Tibial nerve (tissue), 4 donors: ENCODE data around the gene LRRC40. TPM values are rescaled to one million over a fixed set of nuclear protein-coding genes. Genes with fewer than 3 reads are reported as not detected.

Experiments
- DNase-seq, 2 donors: peaks; one replicate each; pipeline ENCODE4 v3.0.0-alpha.2; 2019; ENCODE audit warnings: low spot score in 2 of 2
- H3K27ac ChIP-seq, 4 donors: fragments of 200-600 bp; sonication (generic) in 3 of 4; one replicate each; pipeline ENCODE4 v1.5.1; 2017 to 2019; ENCODE audit warnings: mild to moderate bottlenecking in 1 of 4
- H3K27me3 ChIP-seq, 2 donors: fragments of 200-600 bp; sonication (generic) in 1 of 2; one replicate each; pipeline versions ENCODE4 v1.5.1 to v1.6.0; 2017 to 2019
- H3K36me3 ChIP-seq, 3 donors: fragments of 200-600 bp; sonication (generic); one replicate each; pipeline ENCODE4 v1.5.1; 2018 to 2019
- H3K4me1 ChIP-seq, 4 donors: fragments of 200-600 bp; sonication (generic) in 3 of 4; one replicate each; pipeline ENCODE4 v1.5.1; 2017 to 2019
- H3K4me3 ChIP-seq, 4 donors: fragments of 200-600 bp; sonication (generic) in 3 of 4; one replicate each; pipeline ENCODE4 v1.5.1; 2017 to 2019; ENCODE audit warnings: mild to moderate bottlenecking in 1 of 4, moderate library complexity in 1 of 4
- H3K9me3 ChIP-seq, 4 donors: fragments of 200-600 bp; sonication (generic) in 3 of 4; one replicate each; pipeline ENCODE4 v1.5.1; 2017 to 2019
- EP300 ChIP-seq, 2 donors: sonication (generic); formaldehyde crosslinking; IDR thresholded peaks; one replicate each; pipeline ENCODE4 v1.6.1; 2017; ENCODE audit warnings: antibody characterized with exemption in 2 of 2, mild to moderate bottlenecking in 1 of 2
- POLR2A ChIP-seq, 2 donors: fragments of 450-650 bp; IDR thresholded peaks; one replicate each; pipeline ENCODE4 v1.6.1; 2017; ENCODE audit warnings: antibody characterized with exemption in 2 of 2, mild to moderate bottlenecking in 2 of 2, moderate library complexity in 2 of 2
- WGBS, 2 donors: methylation state at CpG; one replicate each; pipeline ENCODE4 v1.1.5; 2018; 5-methylcytosine and 5-hydroxymethylcytosine counted together
- total RNA-seq, 4 donors: library from RNA; depleted of rRNA; stranded (reverse); fragments of >200 nt; gene quantifications; one replicate each; pipeline ENCODE4 v1.1.0, GENCODE V29; 2016
- TF ChIP-seq, protein P1 (sequence below), 5 experiments: fragments of 200-600 bp in 3 of 5; fragments of 450-650 bp in 2 of 5; sonication (generic) in 3 of 5; IDR thresholded peaks; one replicate each; pipeline ENCODE4 v1.5.1; 2016 to 2019; ENCODE audit warnings: antibody characterized with exemption in 5 of 5, mild to moderate bottlenecking in 3 of 5, moderate library complexity in 2 of 5

The LRRC40 gene
- total RNA-seq, 4 donors from 2014 or later: 8.2 to 14.2 (median 10.2) TPM

DNA sequence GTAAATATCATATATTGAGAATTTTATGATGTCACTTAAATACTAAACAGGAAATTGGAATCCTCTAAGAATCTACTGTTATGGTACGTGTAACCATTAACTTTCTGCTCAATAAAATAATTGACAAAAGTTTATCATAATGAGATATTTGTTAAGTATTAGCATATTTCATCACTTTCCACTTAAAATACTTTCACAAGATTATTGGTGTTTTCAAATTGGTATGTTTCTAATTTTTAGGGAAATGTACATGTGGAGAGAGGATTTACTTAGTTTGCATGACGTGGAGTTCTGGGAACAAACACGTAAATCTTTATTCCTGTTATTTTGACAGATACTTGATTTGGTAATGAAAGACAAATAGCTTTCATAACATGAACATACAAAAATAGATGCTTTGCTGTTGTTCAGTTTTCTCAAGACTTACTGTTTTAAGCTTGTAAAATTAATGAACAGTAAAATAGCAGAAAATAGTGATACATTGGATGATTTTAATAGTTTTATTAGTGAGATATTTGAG, 17.4 kb upstream of the LRRC40 start:
- Histone ChIP-seq H3K9me3 (no peaks in the 10 kb centered on the region), H3K36me3 (peaks cover 0 to 16% (median 0%) of the 10 kb centered on the region in 3 donors), H3K27me3 (no peaks in the 10 kb centered on the region), H3K4me1 (peaks cover 6 to 61% (median 23%) of the 10 kb centered on the region in 4 donors), H3K27ac (peak overlapping the region in 3 of 4 donors; percentile 98 to 99 (median 99)), H3K4me3 (peak overlapping the region in 2 of 4 donors; percentile 90 to 93)
- DNase-seq: no peak
- TF ChIP-seq, protein P1, sequence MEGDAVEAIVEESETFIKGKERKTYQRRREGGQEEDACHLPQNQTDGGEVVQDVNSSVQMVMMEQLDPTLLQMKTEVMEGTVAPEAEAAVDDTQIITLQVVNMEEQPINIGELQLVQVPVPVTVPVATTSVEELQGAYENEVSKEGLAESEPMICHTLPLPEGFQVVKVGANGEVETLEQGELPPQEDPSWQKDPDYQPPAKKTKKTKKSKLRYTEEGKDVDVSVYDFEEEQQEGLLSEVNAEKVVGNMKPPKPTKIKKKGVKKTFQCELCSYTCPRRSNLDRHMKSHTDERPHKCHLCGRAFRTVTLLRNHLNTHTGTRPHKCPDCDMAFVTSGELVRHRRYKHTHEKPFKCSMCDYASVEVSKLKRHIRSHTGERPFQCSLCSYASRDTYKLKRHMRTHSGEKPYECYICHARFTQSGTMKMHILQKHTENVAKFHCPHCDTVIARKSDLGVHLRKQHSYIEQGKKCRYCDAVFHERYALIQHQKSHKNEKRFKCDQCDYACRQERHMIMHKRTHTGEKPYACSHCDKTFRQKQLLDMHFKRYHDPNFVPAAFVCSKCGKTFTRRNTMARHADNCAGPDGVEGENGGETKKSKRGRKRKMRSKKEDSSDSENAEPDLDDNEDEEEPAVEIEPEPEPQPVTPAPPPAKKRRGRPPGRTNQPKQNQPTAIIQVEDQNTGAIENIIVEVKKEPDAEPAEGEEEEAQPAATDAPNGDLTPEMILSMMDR (IDR thresholded peaks at IDR 0.05): no peak
- TF ChIP-seq EP300 (IDR thresholded peaks at IDR 0.05) (no peak), POLR2A (IDR thresholded peaks at IDR 0.05) (no peak)
- WGBS, 2 donors: 19 to 23% methylated on average over 3 of the region's 3 CpGs

DNA sequence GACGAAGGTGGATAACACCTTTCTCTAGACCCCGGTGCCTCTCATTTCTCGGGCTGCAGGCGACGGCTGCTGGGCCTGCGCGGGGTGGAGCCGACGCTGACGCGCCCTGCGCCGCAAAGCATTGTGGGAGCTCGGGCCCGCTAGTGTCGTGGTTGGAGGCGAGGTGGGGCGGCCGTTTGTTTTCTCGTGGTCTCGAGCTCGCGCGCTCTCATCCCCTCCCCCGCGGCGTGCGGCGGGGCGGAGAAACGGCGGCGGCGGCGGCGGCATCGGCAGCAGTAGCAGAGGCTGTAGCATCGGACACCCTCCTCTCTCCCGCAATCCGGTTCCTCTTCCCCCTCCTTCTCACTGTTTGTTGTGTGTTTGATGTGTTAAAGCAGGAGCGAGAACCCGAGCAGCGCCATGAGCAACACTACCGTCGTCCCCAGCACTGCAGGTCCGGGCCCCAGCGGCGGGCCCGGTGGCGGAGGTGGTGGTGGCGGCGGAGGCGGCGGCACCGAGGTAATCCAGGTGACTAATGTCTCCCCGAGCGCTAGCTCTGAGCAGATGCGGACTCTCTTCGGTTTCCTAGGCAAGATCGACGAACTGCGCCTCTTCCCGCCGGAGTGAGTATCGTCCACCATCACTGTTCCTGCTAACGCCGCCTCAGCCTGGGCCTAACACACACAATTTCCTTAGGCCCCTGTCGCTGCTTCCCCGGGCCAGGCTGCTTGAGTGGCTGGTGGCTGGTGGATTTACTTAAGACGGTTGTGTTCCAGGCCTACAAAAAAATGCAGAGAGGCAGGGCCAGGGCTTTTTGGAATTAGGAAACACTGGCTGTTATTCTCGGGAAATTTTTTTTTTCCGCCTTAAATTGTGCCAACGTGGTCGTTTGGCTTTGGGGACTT, 16.1 kb upstream of the LRRC40 start, which contains the start of gene SRSF11:
TSS of gene SRSF11 (plus strand) at position 143 of the 884 bp plus-strand sequence. CDS start at position 400, 257 bp downstream.
- no peaks in the 10 kb centered on the region for H3K27me3 ChIP-seq
- peaks cover 0 to 20% (median 0%) of the 10 kb centered on the region in 3 donors for H3K36me3 ChIP-seq
- peak within 1 kb of the TSS; percentile 60 to 97 (median 92) for H3K4me3 ChIP-seq
- 0 to 1% methylated on average over 70 of the region's 74 CpGs for WGBS, 2 donors
- peak; percentile 68 to 91 for TF ChIP-seq POLR2A (IDR thresholded peaks at IDR 0.05)
- peak; percentile 81 to 97 for TF ChIP-seq EP300 (IDR thresholded peaks at IDR 0.05)
- TF ChIP-seq, protein P1 (IDR thresholded peaks at IDR 0.05): peak in 2 of 5 experiments; percentile 47 to 59
- no peaks in the 10 kb centered on the region for H3K9me3 ChIP-seq
- H3K27ac ChIP-seq: peak within 1 kb of the TSS; percentile 88 to 99 (median 98)
- peak; percentile 94 to 96 for DNase-seq
- peaks cover 3 to 53% (median 21%) of the 10 kb centered on the region in 4 donors for H3K4me1 ChIP-seq

GRCh38 chr1:70220517-70221237, 15.3 kb upstream of the LRRC40 start:
- TF ChIP-seq EP300 (IDR thresholded peaks at IDR 0.05) (no peak), POLR2A (IDR thresholded peaks at IDR 0.05) (no peak)
- TF ChIP-seq, protein P1 (IDR thresholded peaks at IDR 0.05): no peak
- Histone ChIP-seq H3K4me3 (peak overlapping the region; percentile 60 to 97 (median 92)), H3K27me3 (no peaks in the 10 kb centered on the region), H3K9me3 (no peaks in the 10 kb centered on the region), H3K4me1 (peaks cover 3 to 49% (median 19%) of the 10 kb centered on the region in 4 donors), H3K36me3 (peaks cover 0 to 26% (median 0%) of the 10 kb centered on the region in 3 donors), H3K27ac (peak overlapping the region; percentile 88 to 99 (median 98))
- DNase-seq: no peak
- WGBS, 2 donors: 51 to 52% methylated on average over 17 of the region's 17 CpGs

DNA sequence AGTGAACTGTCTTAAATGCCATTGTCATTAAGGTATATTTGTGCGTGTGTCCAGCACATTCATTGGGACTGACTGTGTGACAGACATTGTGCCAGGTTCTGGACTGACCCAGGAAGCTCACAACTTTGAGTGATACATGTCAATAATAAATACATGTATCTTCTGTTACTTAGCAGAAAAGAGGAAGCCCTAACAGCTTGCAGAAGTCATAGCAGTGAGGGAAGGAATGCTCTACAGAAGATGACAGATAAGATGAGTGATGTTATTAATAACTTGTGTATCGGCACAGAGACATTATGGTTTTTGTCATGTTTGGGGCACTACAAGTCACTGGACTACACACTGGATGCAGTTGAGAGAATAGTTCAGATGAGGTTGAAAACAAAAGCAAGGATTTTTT, 14.6 kb upstream of the LRRC40 start:
- no peak for TF ChIP-seq POLR2A (IDR thresholded peaks at IDR 0.05)
- H3K27ac ChIP-seq: no peak overlapping the region
- 88 to 100% methylated on average over 2 of the region's 2 CpGs for WGBS, 2 donors

DNA sequence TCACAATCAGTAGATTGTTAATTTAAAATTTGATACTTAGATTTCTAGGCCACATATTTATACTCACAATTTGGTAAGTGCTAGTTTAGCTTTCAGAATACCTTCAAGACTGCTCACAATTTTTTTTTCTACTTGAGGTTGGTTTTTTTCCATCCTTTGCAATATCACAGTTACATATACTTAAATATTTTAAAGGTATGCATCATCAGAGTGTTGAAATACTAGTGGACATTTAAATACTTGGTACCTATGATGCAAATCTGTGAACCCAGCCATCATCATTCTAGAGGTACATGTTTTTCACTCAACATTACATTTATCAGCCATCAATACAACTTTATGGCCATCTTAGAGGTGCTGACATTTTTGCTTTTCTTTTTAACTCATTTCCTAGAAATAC, 6.2 kb upstream of the LRRC40 start:
- peaks cover 0 to 28% (median 0%) of the 10 kb centered on the region in 3 donors for H3K36me3 ChIP-seq
- H3K4me1 ChIP-seq: peaks cover 0 to 64% (median 21%) of the 10 kb centered on the region in 4 donors
- H3K4me3 ChIP-seq: no peak overlapping the region

More for the DNA sequence above, 14.6 kb upstream of the LRRC40 start:
- Histone ChIP-seq H3K4me1 (peaks cover 3 to 42% (median 18%) of the 10 kb centered on the region in 4 donors), H3K36me3 (peaks cover 0 to 26% (median 0%) of the 10 kb centered on the region in 3 donors), H3K4me3 (no peak overlapping the region), H3K9me3 (no peaks in the 10 kb centered on the region), H3K27me3 (no peaks in the 10 kb centered on the region)
- no peak for DNase-seq

More for the DNA sequence above, 6.2 kb upstream of the LRRC40 start:
- no peak for DNase-seq
- no peaks in the 10 kb centered on the region for H3K27me3 ChIP-seq
- no peak for TF ChIP-seq EP300 (IDR thresholded peaks at IDR 0.05)
- no peak overlapping the region for H3K27ac ChIP-seq
- H3K9me3 ChIP-seq: no peaks in the 10 kb centered on the region
